Activated CD4-positive, alpha-beta T cell treated with anti-CD3 and anti-CD28 coated beads, Interleukin-2, amount 10 ng/mL, durations not matched to agents 7 days and 5 days (primary cell): ENCODE results near the gene PTBP2. TPM values are rescaled to one million over a fixed set of nuclear protein-coding genes. Genes with fewer than 3 reads are reported as not detected.
A peak's percentile ranks its signal among the peaks of the same experiment; 100 is the strongest.

Experiments used
- CTCF ChIA-PET: fragments of 350-600 bp; sonication (Branson Sonifier 250); formaldehyde crosslinking; loops from one replicate; lab custom pipeline; 2021; ENCODE audit warnings: antibody characterized with exemption; lab: Charles Lee
- POLR2A ChIA-PET: fragments of 350-600 bp; sonication (Branson Sonifier 250); formaldehyde crosslinking; loops from one replicate; lab custom pipeline; 2021; ENCODE audit warnings: antibody characterized with exemption; lab: Charles Lee
- DNase-seq: peaks from one replicate; pipeline ENCODE4 v3.0.0-alpha.2; 2020
- H3K27ac Mint-ChIP-seq: one replicate; pipeline ENCODE4 v1.8.0; 2021; ENCODE audit warnings: mild to moderate bottlenecking, moderate library complexity, mixed read lengths
- H3K27me3 Mint-ChIP-seq: one replicate; pipeline ENCODE4 v1.8.0; 2021; ENCODE audit warnings: mixed read lengths
- H3K36me3 Mint-ChIP-seq: one replicate; pipeline ENCODE4 v1.8.0; 2021; ENCODE audit warnings: low read depth, mixed read lengths
- H3K4me1 Mint-ChIP-seq: one replicate; pipeline ENCODE4 v1.8.0; 2021; ENCODE audit warnings: mixed read lengths
- H3K4me3 Mint-ChIP-seq: one replicate; pipeline ENCODE4 v1.8.0; 2021; ENCODE audit warnings: mild to moderate bottlenecking, moderate library complexity, mixed read lengths
- H3K9me3 Mint-ChIP-seq: one replicate; pipeline ENCODE4 v1.8.0; 2021; ENCODE audit warnings: mixed read lengths
- total RNA-seq, 2 experiments: library from RNA; stranded (reverse); gene quantifications; one replicate each; pipeline ENCODE4 v1.2.3, GENCODE V29; 2021

Gene PTBP2, protein sequence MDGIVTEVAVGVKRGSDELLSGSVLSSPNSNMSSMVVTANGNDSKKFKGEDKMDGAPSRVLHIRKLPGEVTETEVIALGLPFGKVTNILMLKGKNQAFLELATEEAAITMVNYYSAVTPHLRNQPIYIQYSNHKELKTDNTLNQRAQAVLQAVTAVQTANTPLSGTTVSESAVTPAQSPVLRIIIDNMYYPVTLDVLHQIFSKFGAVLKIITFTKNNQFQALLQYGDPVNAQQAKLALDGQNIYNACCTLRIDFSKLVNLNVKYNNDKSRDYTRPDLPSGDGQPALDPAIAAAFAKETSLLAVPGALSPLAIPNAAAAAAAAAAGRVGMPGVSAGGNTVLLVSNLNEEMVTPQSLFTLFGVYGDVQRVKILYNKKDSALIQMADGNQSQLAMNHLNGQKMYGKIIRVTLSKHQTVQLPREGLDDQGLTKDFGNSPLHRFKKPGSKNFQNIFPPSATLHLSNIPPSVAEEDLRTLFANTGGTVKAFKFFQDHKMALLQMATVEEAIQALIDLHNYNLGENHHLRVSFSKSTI
- 10 to 100 TPM; 14.6 to 17.0 TPM for total RNA-seq

DNA sequence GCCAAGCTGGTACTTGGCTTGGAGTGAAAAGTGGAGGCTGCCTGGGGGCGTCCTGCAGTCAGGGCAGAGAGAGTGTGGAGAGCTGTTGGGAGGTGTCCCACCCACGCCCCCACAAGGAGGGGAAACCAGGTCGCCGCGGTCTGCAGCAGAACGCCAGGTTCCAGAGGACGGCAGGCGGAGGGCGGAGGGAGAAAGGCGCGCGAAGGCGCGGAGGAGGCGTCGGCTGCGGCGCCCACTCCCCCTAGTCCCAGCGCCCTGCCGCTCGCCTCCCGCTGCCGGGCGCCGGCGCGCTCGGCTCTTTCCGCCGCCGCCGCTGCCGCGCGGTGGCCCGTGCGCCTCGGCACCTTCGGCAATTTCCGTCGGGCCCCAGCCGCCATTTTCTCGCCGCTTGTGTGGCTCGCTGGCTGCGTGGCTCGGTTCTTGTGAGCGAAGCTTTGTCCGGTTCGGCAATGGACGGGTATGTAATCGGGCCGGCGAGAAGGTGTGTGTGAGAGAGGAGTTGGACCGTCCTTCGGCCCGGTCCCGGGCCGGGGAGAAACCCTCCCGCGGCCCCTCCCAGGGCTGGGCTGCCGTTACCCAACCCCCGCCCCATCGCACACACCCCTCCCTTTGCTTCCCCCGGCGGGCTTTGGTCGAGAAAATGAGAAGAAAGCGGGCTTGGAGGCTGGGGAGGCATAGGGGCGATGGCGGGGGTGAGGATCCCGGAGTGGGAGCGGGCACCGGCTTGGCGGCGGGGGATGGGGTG lies at the start of gene PTBP2:
Gene PTBP2, plus strand, starts transcription at position 369 of the 745 bp plus-strand sequence. Its CDS starts 81 bp downstream, at position 450.
- CTCF ChIA-PET = no interaction called here

DNA sequence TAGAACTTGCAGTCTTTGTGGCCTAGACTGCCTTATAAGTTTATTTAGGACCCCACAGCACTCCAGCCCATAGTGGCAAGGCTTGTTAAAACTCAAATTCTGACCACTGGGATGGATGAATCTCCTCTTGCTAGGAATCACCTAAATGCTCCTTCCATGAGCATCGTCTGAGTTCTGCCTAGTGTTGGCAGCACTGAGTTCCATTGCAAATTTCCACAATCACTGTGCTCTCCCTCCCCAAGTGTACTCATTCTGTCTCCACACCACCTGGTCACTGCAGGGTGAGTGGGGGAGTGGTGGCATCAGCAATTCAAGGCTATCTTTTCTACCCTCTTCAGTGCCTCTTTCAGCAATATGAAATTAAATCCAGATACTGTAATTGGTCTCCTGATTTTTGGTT lies 46.7 kb upstream of the PTBP2 start:
- ChIA-PET POLR2A (no interaction called here), CTCF (no interaction called here)
- Mint-ChIP-seq H3K27me3 (no peaks in the 10 kb centered on the region), H3K4me3 (no peak overlapping the region), H3K4me1 (no peaks in the 10 kb centered on the region), H3K9me3 (peaks cover 9% of the 10 kb centered on the region), H3K36me3 (no peaks in the 10 kb centered on the region), H3K27ac (no peak overlapping the region)
- DNase-seq = no peak

More for the DNA sequence above, at the start of gene PTBP2:
- Mint-ChIP-seq H3K4me3 (peak within 1 kb of the TSS; percentile 88), H3K36me3 (peaks cover 22% of the 10 kb centered on the region), H3K27ac (peak within 1 kb of the TSS; percentile 97), H3K27me3 (peaks cover 4% of the 10 kb centered on the region), H3K4me1 (peaks cover 26% of the 10 kb centered on the region), H3K9me3 (no peaks in the 10 kb centered on the region)
- DNase-seq = peak; percentile 84
- POLR2A ChIA-PET = no interaction called here

DNA sequence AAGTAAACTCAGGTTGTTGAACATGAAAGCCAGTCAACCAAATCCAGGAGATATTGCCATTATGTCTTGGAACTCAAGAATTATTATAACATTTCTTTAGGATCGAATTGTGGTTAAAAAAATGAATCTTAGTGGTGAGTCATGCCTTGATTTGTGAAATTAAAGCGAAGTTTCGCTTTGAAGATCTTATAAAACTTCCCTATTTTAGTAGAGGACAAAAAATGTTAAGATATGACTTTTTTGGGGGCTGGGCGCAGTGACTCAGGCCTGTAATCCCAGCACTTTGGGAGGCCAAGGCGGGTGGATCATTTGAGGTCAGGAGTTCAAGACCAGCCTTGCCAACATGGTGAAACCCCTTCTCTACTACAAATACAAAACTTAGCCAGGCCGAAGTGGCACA lies 39.5 kb upstream of the PTBP2 start:
- POLR2A ChIA-PET = no interaction called here
- Mint-ChIP-seq H3K27me3 (no peaks in the 10 kb centered on the region), H3K4me1 (no peaks in the 10 kb centered on the region), H3K36me3 (no peaks in the 10 kb centered on the region), H3K9me3 (no peaks in the 10 kb centered on the region), H3K27ac (no peak overlapping the region), H3K4me3 (no peak overlapping the region)
- CTCF ChIA-PET = no interaction called here
- DNase-seq = no peak

DNA sequence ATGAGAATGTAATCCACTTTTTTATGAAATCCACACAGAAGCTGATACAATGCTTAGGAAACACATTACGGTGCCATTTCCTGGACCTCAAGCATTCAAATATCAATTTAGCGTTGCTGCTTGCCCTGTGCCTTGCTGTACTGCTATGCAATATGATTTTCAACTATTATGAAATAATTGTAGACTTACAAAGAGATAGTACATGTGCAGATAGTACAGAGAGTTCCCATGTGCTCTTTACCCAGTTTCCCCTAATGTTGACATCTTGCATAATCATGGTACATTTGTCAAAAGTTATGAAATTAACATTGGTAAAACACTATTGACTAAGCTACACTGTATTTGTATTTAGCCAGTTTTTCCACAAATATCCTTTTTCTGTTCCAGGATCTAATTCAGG lies 37.7 kb upstream of the PTBP2 start:
- Mint-ChIP-seq H3K4me3 (no peak overlapping the region), H3K27me3 (no peaks in the 10 kb centered on the region), H3K27ac (no peak overlapping the region), H3K36me3 (no peaks in the 10 kb centered on the region), H3K9me3 (no peaks in the 10 kb centered on the region), H3K4me1 (no peaks in the 10 kb centered on the region)
- no peak for DNase-seq
- CTCF ChIA-PET = no interaction called here
- POLR2A ChIA-PET = no interaction called here

DNA sequence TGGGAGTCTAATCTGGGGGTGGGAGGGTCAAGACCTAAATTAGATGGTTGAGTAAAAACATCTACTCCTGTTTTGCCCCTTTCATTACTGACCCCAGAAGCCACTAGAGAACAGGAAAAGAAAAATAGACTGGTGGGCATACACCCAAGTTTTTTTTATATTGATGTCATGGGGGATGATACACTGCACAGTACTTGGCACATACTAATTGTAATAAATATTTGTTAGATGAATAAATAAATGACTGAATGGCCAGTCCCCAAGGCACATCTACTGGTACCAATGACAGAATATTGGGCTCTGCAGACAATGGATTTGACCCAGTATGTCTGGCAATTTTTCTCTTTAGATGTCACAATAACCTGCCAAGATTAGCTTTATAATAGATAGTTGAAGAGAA lies 36.8 kb upstream of the PTBP2 start:
- H3K27ac Mint-ChIP-seq = no peak overlapping the region
- no peaks in the 10 kb centered on the region for H3K4me1 Mint-ChIP-seq
- no peaks in the 10 kb centered on the region for H3K36me3 Mint-ChIP-seq
- no peak for DNase-seq
- ChIA-PET CTCF (no interaction called here), POLR2A (no interaction called here)
- no peak overlapping the region for H3K4me3 Mint-ChIP-seq
- H3K9me3 Mint-ChIP-seq = no peaks in the 10 kb centered on the region
- H3K27me3 Mint-ChIP-seq = no peaks in the 10 kb centered on the region

DNA sequence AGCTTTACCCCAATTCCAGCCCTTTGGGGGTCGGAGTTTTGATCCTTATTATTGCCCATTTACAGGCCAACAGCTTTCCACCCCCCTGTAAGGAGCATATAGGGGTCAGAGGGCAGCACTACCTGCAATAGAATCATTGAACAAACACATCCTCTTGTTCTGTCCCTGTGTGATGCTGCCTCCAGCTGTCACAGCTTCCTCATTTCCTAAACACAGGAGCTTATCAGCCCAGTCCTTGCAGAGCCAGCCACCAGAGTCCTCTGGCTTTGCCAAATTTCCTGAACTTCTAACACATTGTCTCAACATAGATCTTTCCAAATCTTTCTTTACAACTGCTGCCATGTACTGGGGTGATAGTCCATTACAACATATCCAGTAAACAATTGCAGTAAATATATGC lies 32.8 kb upstream of the PTBP2 start:
- no peaks in the 10 kb centered on the region for H3K4me1 Mint-ChIP-seq
- H3K27me3 Mint-ChIP-seq = no peaks in the 10 kb centered on the region
- H3K9me3 Mint-ChIP-seq = no peaks in the 10 kb centered on the region
- ChIA-PET POLR2A (no interaction called here), CTCF (no interaction called here)
- DNase-seq = no peak
- H3K36me3 Mint-ChIP-seq = no peaks in the 10 kb centered on the region
- H3K4me3 Mint-ChIP-seq = no peak overlapping the region
- no peak overlapping the region for H3K27ac Mint-ChIP-seq

DNA sequence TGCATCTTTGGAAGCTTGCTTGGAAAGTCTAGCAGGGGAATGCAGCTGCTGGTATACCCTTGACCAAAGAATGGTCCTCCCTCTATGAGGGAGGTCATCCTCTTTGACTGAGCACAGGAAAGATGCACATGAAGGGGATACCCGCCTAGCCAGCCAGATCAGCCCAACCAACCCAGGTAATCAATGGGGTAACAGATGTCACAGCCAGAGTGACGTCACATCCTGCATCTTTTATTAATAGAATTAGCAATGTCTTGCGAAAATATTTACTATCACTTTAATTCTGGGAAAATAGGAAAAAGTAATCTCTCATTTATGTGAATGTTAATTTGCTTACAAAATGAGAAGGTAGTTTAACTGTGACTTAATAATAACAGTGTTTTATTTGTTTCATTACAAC lies 25.6 kb upstream of the PTBP2 start:
- Mint-ChIP-seq H3K36me3 (no peaks in the 10 kb centered on the region), H3K4me3 (no peak overlapping the region), H3K27ac (no peak overlapping the region), H3K27me3 (no peaks in the 10 kb centered on the region), H3K4me1 (no peaks in the 10 kb centered on the region), H3K9me3 (no peaks in the 10 kb centered on the region)
- ChIA-PET POLR2A (no interaction called here), CTCF (no interaction called here)
- no peak for DNase-seq

DNA sequence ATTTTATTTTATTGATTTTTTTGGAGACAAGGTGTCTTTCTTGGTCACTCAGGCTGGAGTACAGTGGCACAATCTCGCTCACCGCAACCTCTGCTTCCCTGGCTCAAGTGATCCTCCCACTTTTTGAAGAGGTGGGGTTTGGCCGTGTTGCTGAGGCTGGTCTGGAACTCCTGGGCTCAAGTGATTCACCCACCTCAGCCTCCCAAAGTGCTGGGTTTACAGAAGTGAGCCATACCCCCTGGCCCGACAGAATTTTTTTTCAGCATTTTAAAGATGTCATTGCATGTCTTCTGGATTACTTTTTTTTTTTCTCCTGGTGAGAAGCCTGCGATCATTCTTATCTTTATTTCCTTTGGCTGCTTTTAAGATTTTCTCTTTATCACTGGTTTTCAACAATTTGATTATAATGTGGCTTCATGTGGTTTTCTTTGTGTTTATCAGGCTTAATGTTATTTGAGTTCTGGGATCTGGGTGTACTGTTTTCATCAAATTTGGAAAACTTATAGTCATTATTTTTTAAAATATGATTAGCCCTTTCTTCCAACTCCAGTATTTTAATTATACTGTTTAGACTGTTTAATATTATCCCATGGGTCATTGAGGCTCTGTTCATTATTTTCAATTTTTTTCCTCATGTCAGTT lies 23.1 kb upstream of the PTBP2 start:
- Mint-ChIP-seq H3K36me3 (no peaks in the 10 kb centered on the region), H3K9me3 (no peaks in the 10 kb centered on the region), H3K4me1 (no peaks in the 10 kb centered on the region), H3K4me3 (no peak overlapping the region), H3K27ac (no peak overlapping the region), H3K27me3 (peaks cover 5% of the 10 kb centered on the region)
- no peak for DNase-seq
- ChIA-PET CTCF (interaction anchor here (1.0 kb wide), 1 partner anchor 14 kb away, joined by 3 read pairs; no protein-coding TSS in a partner anchor), POLR2A (no interaction called here)

DNA sequence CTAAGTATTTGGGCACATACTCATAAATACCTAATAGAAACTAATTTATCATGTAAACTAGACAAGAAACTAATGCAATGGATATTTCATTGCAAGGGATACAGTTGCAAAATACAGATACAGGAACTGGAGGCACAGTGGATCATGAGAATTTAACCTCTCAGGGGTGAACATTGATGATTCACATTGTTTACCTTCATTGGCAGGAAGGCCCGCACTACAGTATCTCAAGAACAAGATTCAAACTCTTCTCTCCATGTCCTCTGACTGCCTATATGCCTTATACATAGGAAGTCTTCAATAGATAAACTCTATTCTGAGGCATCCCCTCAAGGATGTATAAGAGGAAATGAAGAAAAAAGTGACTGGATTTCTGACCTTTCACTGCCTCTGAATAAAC lies 18.4 kb upstream of the PTBP2 start:
- DNase-seq = no peak
- Mint-ChIP-seq H3K4me3 (no peak overlapping the region), H3K4me1 (no peaks in the 10 kb centered on the region), H3K27ac (no peak overlapping the region), H3K27me3 (peaks cover 5% of the 10 kb centered on the region), H3K9me3 (no peaks in the 10 kb centered on the region), H3K36me3 (no peaks in the 10 kb centered on the region)
- ChIA-PET POLR2A (no interaction called here), CTCF (no interaction called here)

DNA sequence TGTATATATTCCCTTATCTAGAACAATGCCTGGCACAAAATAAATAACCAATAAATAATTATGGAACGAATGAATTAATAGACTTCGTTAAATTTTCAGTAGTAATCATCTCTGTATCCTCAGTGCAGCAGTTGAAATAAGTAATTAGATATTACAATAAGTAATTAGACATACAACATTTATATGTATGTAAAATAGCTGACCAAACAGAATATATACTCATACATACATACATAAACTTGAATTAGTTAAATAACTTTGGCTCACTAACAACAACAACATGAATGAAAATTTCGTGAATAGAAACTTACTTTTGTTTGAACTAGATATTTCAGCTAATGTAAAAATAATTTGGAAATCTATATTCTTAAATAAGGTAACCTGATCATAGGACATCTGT lies 14.6 kb upstream of the PTBP2 start:
- H3K27ac Mint-ChIP-seq = no peak overlapping the region
- H3K36me3 Mint-ChIP-seq = no peaks in the 10 kb centered on the region
- no peaks in the 10 kb centered on the region for H3K9me3 Mint-ChIP-seq
- ChIA-PET CTCF (no interaction called here), POLR2A (no interaction called here)
- DNase-seq = no peak
- no peaks in the 10 kb centered on the region for H3K4me1 Mint-ChIP-seq
- peaks cover 5% of the 10 kb centered on the region for H3K27me3 Mint-ChIP-seq
- no peak overlapping the region for H3K4me3 Mint-ChIP-seq

DNA sequence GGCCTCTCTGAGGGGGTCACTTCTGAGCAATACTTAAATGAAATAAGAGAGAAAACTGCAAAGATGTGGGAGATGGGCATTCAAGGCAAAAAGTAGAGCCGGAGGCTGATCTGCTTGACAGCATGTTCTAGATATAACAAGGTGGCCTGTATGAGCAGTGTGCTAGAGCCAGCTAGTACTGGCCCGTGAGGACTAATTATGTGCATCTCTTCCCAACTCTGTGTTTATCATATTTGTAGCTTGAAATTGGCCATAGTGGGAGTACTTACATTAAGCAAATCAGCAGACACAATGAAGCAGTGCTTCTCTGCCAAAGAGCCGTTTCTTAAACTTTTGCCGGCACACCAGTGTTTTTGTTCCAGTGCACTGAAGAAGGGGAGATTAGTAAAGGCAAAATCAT lies 13.1 kb upstream of the PTBP2 start:
- CTCF ChIA-PET = interaction anchor here (0.7 kb wide), 1 partner anchor 85 kb away, joined by 3 read pairs; no protein-coding TSS in a partner anchor
- POLR2A ChIA-PET = no interaction called here
- Mint-ChIP-seq H3K4me1 (no peaks in the 10 kb centered on the region), H3K27me3 (peaks cover 1% of the 10 kb centered on the region), H3K9me3 (no peaks in the 10 kb centered on the region), H3K27ac (no peak overlapping the region), H3K36me3 (no peaks in the 10 kb centered on the region), H3K4me3 (no peak overlapping the region)
- DNase-seq = no peak

DNA sequence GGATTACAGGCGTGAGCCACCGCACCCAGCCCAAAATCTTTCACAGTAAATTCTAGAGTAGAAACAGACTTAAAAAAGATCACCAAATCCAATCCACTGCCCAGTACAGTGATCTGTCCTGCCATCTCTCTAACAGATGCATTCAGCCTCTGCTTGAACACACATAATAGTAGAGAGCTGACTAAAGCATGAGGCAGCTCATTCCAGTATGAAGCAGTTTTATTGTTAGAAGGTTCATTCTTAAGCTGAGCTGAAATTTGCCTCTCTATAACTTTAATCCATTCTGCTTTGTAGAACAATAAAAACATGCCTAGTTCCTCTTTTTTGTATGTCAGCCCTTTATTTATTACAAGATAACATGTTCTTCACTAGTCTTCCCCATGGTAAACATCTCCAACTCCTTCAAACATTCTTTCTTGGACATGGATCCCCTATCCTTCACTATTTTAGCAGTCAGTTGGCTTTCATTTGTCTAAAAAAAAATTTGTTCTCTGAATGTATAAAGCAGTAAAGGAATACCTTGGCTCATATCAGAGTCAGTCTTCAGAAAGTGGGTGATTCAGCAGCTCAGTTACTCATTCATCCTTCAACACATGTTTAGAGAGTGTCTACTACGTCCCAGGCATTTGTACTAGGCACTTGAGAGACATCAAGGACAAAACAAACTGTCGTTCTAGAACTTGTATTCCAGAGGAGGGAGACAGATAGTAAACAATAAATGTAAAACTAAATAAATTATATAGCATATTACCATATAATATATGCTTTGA lies 10.7 kb upstream of the PTBP2 start:
- H3K9me3 Mint-ChIP-seq = peaks cover 3% of the 10 kb centered on the region
- peaks cover 13% of the 10 kb centered on the region for H3K27me3 Mint-ChIP-seq
- no peak for DNase-seq
- no peaks in the 10 kb centered on the region for H3K4me1 Mint-ChIP-seq
- no peaks in the 10 kb centered on the region for H3K36me3 Mint-ChIP-seq
- H3K4me3 Mint-ChIP-seq = no peak overlapping the region
- H3K27ac Mint-ChIP-seq = no peak overlapping the region
- ChIA-PET CTCF (interaction anchor here (0.7 kb wide), 1 partner anchor 293 kb away, joined by 4 read pairs; no protein-coding TSS in a partner anchor), POLR2A (no interaction called here)
